ENCODE measurements around the gene SV2B.

DNA sequence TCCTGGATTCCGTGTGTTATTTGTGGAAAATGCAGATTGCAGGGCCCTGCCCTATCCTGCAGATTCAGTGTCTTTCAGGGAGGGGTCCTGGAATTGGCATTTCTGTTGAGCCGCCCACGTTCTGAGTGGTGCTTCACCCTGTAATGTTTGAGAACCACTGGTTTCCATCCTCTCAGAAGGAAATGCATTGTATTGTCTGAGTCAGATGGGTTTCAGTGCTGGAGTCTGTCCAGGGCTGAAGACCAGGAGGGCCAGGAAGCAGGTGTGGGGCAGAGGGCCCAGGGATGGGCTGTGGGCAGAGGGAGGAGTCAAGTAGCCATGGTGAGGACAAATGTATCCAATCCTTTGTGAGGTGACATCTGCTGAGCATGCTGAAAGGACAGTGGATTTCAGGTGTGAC, 123.8 kb downstream of the SV2B start:
- no peak for TF ChIP-seq EZH2 (IDR thresholded peaks at IDR 0.05; ENCODE audit: low read depth)
- TF ChIP-seq, protein P1, sequence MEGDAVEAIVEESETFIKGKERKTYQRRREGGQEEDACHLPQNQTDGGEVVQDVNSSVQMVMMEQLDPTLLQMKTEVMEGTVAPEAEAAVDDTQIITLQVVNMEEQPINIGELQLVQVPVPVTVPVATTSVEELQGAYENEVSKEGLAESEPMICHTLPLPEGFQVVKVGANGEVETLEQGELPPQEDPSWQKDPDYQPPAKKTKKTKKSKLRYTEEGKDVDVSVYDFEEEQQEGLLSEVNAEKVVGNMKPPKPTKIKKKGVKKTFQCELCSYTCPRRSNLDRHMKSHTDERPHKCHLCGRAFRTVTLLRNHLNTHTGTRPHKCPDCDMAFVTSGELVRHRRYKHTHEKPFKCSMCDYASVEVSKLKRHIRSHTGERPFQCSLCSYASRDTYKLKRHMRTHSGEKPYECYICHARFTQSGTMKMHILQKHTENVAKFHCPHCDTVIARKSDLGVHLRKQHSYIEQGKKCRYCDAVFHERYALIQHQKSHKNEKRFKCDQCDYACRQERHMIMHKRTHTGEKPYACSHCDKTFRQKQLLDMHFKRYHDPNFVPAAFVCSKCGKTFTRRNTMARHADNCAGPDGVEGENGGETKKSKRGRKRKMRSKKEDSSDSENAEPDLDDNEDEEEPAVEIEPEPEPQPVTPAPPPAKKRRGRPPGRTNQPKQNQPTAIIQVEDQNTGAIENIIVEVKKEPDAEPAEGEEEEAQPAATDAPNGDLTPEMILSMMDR (conservative IDR thresholded peaks at IDR 0.05), result no peak
